Measurements from ENCODE around the gene RASGRF2.

RASGRF2 gene

GRCh38 chr5:81182396-81183390, 222.5 kb downstream of the RASGRF2 start:
- TF ChIP-seq CREB1 (IDR thresholded peaks at IDR 0.05; ENCODE audit: low read depth) = no peak
- no peak for TF ChIP-seq NFIC (IDR thresholded peaks at IDR 0.05)
- TF ChIP-seq RAD21 (IDR thresholded peaks at IDR 0.05; ENCODE audit: low read depth) = no peak
- no peak for TF ChIP-seq ZBTB7A (IDR thresholded peaks at IDR 0.05; ENCODE audit: low read depth)
- TF ChIP-seq YY1 (IDR thresholded peaks at IDR 0.05; ENCODE audit: low read depth) = no peak
- no peak for TF ChIP-seq REST (IDR thresholded peaks at IDR 0.05; ENCODE audit: low read depth)
- TF ChIP-seq TCF12 (IDR thresholded peaks at IDR 0.05; ENCODE audit: low read depth) = no peak
- no peak for TF ChIP-seq FOXM1 (IDR thresholded peaks at IDR 0.05; ENCODE audit: borderline replicate concordance, low read depth)

GRCh38 chr5:81183811-81184748, 223.9 kb downstream of the RASGRF2 start:
- TF ChIP-seq NFIC (IDR thresholded peaks at IDR 0.05) (no peak), CREB1 (IDR thresholded peaks at IDR 0.05; ENCODE audit: low read depth) (no peak), EP300 (IDR thresholded peaks at IDR 0.05; ENCODE audit: borderline replicate concordance) (no peak), TCF12 (IDR thresholded peaks at IDR 0.05; ENCODE audit: low read depth) (no peak), REST (IDR thresholded peaks at IDR 0.05; ENCODE audit: low read depth) (no peak), ZBTB7A (IDR thresholded peaks at IDR 0.05; ENCODE audit: low read depth) (no peak), TEAD4 (IDR thresholded peaks at IDR 0.05) (no peak), RAD21 (IDR thresholded peaks at IDR 0.05; ENCODE audit: low read depth) (no peak), MAX (IDR thresholded peaks at IDR 0.05) (no peak), TAF1 (IDR thresholded peaks at IDR 0.05; ENCODE audit: low read depth) (no peak), EGR1 (IDR thresholded peaks at IDR 0.05) (no peak)

- TF ChIP-seq MAX (IDR thresholded peaks at IDR 0.05) = no peak
These were observed 224.6 kb downstream of the RASGRF2 start for GRCh38 chr5:81184749-81185110.

- TF ChIP-seq TAF1 (IDR thresholded peaks at IDR 0.05; ENCODE audit: low read depth) (no peak), CEBPB (IDR thresholded peaks at IDR 0.05) (no peak), EGR1 (IDR thresholded peaks at IDR 0.05) (no peak), YY1 (IDR thresholded peaks at IDR 0.05; ENCODE audit: low read depth) (no peak), RAD21 (IDR thresholded peaks at IDR 0.05; ENCODE audit: low read depth) (no peak), FOXM1 (IDR thresholded peaks at IDR 0.05; ENCODE audit: borderline replicate concordance, low read depth) (no peak), NFIC (IDR thresholded peaks at IDR 0.05) (no peak), REST (IDR thresholded peaks at IDR 0.05; ENCODE audit: low read depth) (no peak), MAX (IDR thresholded peaks at IDR 0.05) (no peak), ZBTB7A (IDR thresholded peaks at IDR 0.05; ENCODE audit: low read depth) (no peak), USF1 (IDR thresholded peaks at IDR 0.05) (no peak), TCF12 (IDR thresholded peaks at IDR 0.05; ENCODE audit: low read depth) (no peak), EP300 (IDR thresholded peaks at IDR 0.05; ENCODE audit: borderline replicate concordance) (no peak), CREB1 (IDR thresholded peaks at IDR 0.05; ENCODE audit: low read depth) (no peak), TEAD4 (IDR thresholded peaks at IDR 0.05) (no peak)
These were observed 227.7 kb downstream of the RASGRF2 start for GRCh38 chr5:81187885-81188284.

All from Ishikawa (cell line).